OCI-LY3 (cell line): Measurements from ENCODE around the gene MSH6.
A peak's percentile ranks its signal among the peaks of the same experiment; 100 is the strongest.

Experiments used
- H2AFZ ChIP-seq: fragments of 200-600, 300-600 bp; shearing (Covaris generic); 2 replicates; pipeline ENCODE4 v1.6.0; 2014; ENCODE audit warnings: antibody characterized with exemption, low read depth, low read length
- H3K27ac ChIP-seq: fragments of 200-600, 300-600 bp; sonication (generic); 2 replicates; pipeline ENCODE4 v1.5.1; 2014; ENCODE audit warnings: mild to moderate bottlenecking, low read length, moderate library complexity, mixed read lengths
- H3K27me3 ChIP-seq: fragments of 200-600, 300-600 bp; sonication (generic); 2 replicates; pipeline ENCODE4 v1.6.1; 2014; ENCODE audit warnings: low read depth, low read length, mixed read lengths
- H3K36me3 ChIP-seq: fragments of 200-600, 300-600 bp; sonication (generic); replicated peaks from 2 replicates; pipeline ENCODE3; 2014; ENCODE audit warnings: low read depth, low read length, mixed read lengths
- H3K4me1 ChIP-seq: fragments of 300-600, 200-600 bp; sonication (generic); 2 replicates; pipeline ENCODE4 v1.6.1; 2014; ENCODE audit warnings: low read length, mixed read lengths
- H3K4me2 ChIP-seq: fragments of 200-600, 300-600 bp; sonication (generic); 2 replicates; pipeline ENCODE4 v1.6.1; 2014; ENCODE audit warnings: low read length, mixed read lengths
- H3K4me3 ChIP-seq: fragments of 300-600, 200-600 bp; sonication (generic); 2 replicates; pipeline ENCODE4 v1.5.1; 2014; ENCODE audit warnings: antibody characterized with exemption, mild to moderate bottlenecking, low read length, moderate library complexity
- H3K79me2 ChIP-seq: fragments of 300-600, 200-600 bp; shearing (Covaris generic); 2 replicates; pipeline ENCODE4 v1.6.1; 2014; ENCODE audit warnings: mild to moderate bottlenecking, low read length, mixed read lengths
- H3K9ac ChIP-seq: fragments of 300-600, 200-600 bp; shearing (Covaris generic); 2 replicates; pipeline ENCODE4 v1.6.0; 2014; ENCODE audit warnings: mild to moderate bottlenecking, low read length, moderate library complexity
- H3K9me3 ChIP-seq: fragments of 200-600, 300-600 bp; shearing (Covaris generic); 2 replicates; pipeline ENCODE4 v1.6.1; 2014; ENCODE audit warnings: low read length, mixed read lengths; ENCODE audit not compliant: insufficient read depth
- H4K20me1 ChIP-seq: fragments of 200-600, 300-600 bp; sonication (generic); 2 replicates; pipeline ENCODE4 v1.6.1; 2016; ENCODE audit warnings: low read length, mixed read lengths; ENCODE audit not compliant: insufficient read depth
- CTCF ChIP-seq: fragments of 200-600, 300-600 bp; sonication (generic); IDR thresholded peaks from 2 replicates; pipeline ENCODE4 v1.5.1; 2014; ENCODE audit warnings: antibody characterized with exemption, low read length, low read depth
- EZH2phosphoT487 ChIP-seq: fragments of 200-600 bp; shearing (Covaris generic); IDR thresholded peaks from 2 replicates; pipeline ENCODE4 v1.6.1; 2018; ENCODE audit warnings: antibody characterized with exemption, mixed run types, low read depth

The MSH6 gene

GRCh38 chr2:47767880-47768609, 14.9 kb upstream of the MSH6 start:
- Histone ChIP-seq H3K36me3 (no peaks in the 10 kb centered on the region), H3K4me1 (peaks cover 7% of the 10 kb centered on the region), H3K27me3 (no peaks in the 10 kb centered on the region), H3K9me3 (no peaks in the 10 kb centered on the region), H2AFZ (peak overlapping the region; percentile 70), H3K4me2 (peak overlapping the region; percentile 66), H4K20me1 (no peaks in the 10 kb centered on the region), H3K9ac (no peak overlapping the region), H3K4me3 (peak overlapping the region; percentile 50), H3K79me2 (no peaks in the 10 kb centered on the region), H3K27ac (no peak overlapping the region)
- TF ChIP-seq CTCF (peak; percentile 93), EZH2phosphoT487 (no peak)

- Histone ChIP-seq H3K9ac (no peak overlapping the region), H3K27me3 (no peaks in the 10 kb centered on the region), H3K4me1 (peaks cover 7% of the 10 kb centered on the region), H3K4me3 (no peak overlapping the region), H3K9me3 (no peaks in the 10 kb centered on the region), H3K36me3 (no peaks in the 10 kb centered on the region), H4K20me1 (no peaks in the 10 kb centered on the region), H3K79me2 (no peaks in the 10 kb centered on the region), H3K4me2 (no peak overlapping the region), H2AFZ (no peak overlapping the region), H3K27ac (no peak overlapping the region)
- TF ChIP-seq CTCF (no peak), EZH2phosphoT487 (no peak)
Observed at GRCh38 chr2:47769318-47769717, 13.6 kb upstream of the MSH6 start.

GRCh38 chr2:47771211-47771610, 11.7 kb upstream of the MSH6 start:
- Histone ChIP-seq H2AFZ (0 out of 2 replicates have a peak overlapping the region, but pooled peaks have one; percentile 27), H3K36me3 (no peaks in the 10 kb centered on the region), H3K27me3 (no peaks in the 10 kb centered on the region), H3K9me3 (no peaks in the 10 kb centered on the region), H3K9ac (no peak overlapping the region), H3K4me1 (peaks cover 7% of the 10 kb centered on the region), H4K20me1 (no peaks in the 10 kb centered on the region), H3K4me3 (no peak overlapping the region), H3K27ac (no peak overlapping the region), H3K79me2 (no peaks in the 10 kb centered on the region), H3K4me2 (no peak overlapping the region)
- TF ChIP-seq EZH2phosphoT487: no peak
- no peak for TF ChIP-seq CTCF

GRCh38 chr2:47772343-47772742, 10.6 kb upstream of the MSH6 start:
- no peaks in the 10 kb centered on the region for H4K20me1 ChIP-seq
- peaks cover 7% of the 10 kb centered on the region for H3K4me1 ChIP-seq
- no peak overlapping the region for H3K4me3 ChIP-seq
- no peaks in the 10 kb centered on the region for H3K36me3 ChIP-seq
- no peak overlapping the region for H3K4me2 ChIP-seq
- H3K27me3 ChIP-seq: no peaks in the 10 kb centered on the region
- no peak for TF ChIP-seq CTCF
- no peak for TF ChIP-seq EZH2phosphoT487
- no peak overlapping the region for H2AFZ ChIP-seq
- no peak overlapping the region for H3K9ac ChIP-seq
- H3K9me3 ChIP-seq: no peaks in the 10 kb centered on the region
- no peaks in the 10 kb centered on the region for H3K79me2 ChIP-seq
- no peak overlapping the region for H3K27ac ChIP-seq
